HCT116 (cell line): ENCODE results near the gene HHATL.

Source experiments
- CTCF ChIP-seq, 3 experiments: fragments of 200-600 bp in 1 of 3; sonication (generic) in 1 of 3; IDR thresholded peaks in 2 of 3; conservative IDR thresholded peaks in 1 of 3; 2 replicates each; pipeline ENCODE4 v1.5.1; 2012 to 2017; ENCODE audit warnings: low read depth in 2 of 3, low read length in 2 of 3, antibody characterized with exemption in 1 of 3, borderline replicate concordance in 1 of 3, control low read depth in 1 of 3, mild to moderate bottlenecking in 1 of 3, mixed read lengths in 1 of 3, mixed run types in 1 of 3, moderate library complexity in 1 of 3; ENCODE audit not compliant: insufficient read depth in 1 of 3
- EZH2 ChIP-seq: fragments of 200-600 bp; sonication (generic); IDR thresholded peaks from 2 replicates; pipeline ENCODE4 v1.6.1; 2017; ENCODE audit warnings: antibody characterized with exemption, mixed run types
- MAX ChIP-seq: IDR thresholded peaks from 2 replicates; pipeline ENCODE4 v1.6.1; 2012
- POLR2A ChIP-seq: IDR thresholded peaks from 2 replicates; pipeline ENCODE4 v1.7.0; 2011; ENCODE audit warnings: borderline replicate concordance; ENCODE audit not compliant: insufficient read depth, insufficient read length; ENCODE audit errors: extremely low read depth
- POLR2AphosphoS5 ChIP-seq: IDR thresholded peaks from 2 replicates; pipeline ENCODE4 v1.6.1; 2011; ENCODE audit warnings: mild to moderate bottlenecking, low read depth, low read length, moderate library complexity
- RAD21 ChIP-seq: IDR thresholded peaks from 2 replicates; pipeline ENCODE4 v1.6.1; 2012; ENCODE audit warnings: low read depth, mild to moderate bottlenecking

- TF ChIP-seq MAX = no peak
- no peak for TF ChIP-seq POLR2AphosphoS5
- TF ChIP-seq CTCF (IDR thresholded peaks at IDR 0.05 in 2 of 3, conservative IDR thresholded peaks at IDR 0.05 in 1 of 3; ENCODE audit: borderline replicate concordance in 1 of 3, insufficient read depth in 1 of 3, low read depth in 2 of 3, low read length in 2 of 3) = no peak
- TF ChIP-seq EZH2 = no peak
- TF ChIP-seq POLR2A = no peak
- TF ChIP-seq RAD21 = no peak
Measured at GRCh38 chr3:42708611-42709151, 6.1 kb upstream of the HHATL start.
